Measurements from ENCODE around the gene DNAH2.

The DNAH2 gene

GRCh38 chr17:7721612-7722011 lies 4.1 kb downstream of the DNAH2 start:
- DNase-seq (ENCODE audit: low read depth in 1 of 2, low spot score in 1 of 2): no peak

DNA sequence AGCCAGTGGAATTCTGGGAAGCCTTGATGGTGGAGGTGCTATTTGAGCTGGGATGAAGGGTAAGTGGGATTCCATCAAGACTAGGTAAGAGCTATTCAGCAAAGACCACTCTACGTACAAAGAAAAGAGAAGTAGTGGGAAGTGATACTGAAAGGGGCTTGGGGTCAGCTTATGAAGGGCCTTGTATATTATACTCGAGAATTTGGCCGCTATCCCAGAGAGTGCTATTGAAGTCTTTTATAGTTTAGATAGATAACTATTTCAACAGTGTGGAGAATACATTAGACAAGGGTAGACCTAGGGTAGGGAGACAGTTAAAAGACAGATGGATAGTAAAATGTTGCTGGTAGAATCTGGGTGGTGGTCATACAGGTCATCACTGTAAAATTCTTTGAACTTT lies 10.3 kb downstream of the DNAH2 start:
- no peak for DNase-seq (ENCODE audit: low read depth in 1 of 2, low spot score in 1 of 2)

GRCh38 chr17:7729816-7730215 lies 12.3 kb downstream of the DNAH2 start:
- DNase-seq (ENCODE audit: low read depth in 1 of 2, low spot score in 1 of 2): no peak

DNA sequence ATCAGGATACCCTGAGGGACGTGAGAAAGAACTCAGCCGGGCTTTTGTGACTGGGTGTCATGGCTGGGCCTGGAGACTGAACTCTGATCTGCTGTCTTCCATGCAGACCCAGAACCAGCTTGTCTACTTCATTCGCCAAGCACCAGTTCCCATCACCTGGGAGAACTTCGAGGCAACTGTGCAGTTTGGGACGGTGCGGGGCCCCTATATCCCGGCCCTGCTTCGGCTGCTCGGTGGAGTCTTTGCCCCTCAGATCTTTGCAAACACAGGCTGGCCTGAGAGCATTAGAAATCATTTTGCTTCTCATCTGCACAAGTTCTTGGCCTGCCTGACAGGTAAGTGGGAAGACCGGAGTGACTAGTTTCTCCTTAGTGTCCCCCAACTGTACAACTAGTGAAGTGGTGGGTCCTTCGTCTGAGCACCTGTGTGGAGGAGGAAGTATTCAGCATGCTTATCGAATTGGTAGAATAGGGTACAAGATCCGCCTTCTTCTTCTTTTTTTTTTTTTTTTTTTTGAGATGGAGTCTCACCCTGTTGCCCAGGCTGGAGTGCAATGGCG lies 15.5 kb downstream of the DNAH2 start:
- no peak for DNase-seq (ENCODE audit: low read depth in 1 of 2, low spot score in 1 of 2)

DNA sequence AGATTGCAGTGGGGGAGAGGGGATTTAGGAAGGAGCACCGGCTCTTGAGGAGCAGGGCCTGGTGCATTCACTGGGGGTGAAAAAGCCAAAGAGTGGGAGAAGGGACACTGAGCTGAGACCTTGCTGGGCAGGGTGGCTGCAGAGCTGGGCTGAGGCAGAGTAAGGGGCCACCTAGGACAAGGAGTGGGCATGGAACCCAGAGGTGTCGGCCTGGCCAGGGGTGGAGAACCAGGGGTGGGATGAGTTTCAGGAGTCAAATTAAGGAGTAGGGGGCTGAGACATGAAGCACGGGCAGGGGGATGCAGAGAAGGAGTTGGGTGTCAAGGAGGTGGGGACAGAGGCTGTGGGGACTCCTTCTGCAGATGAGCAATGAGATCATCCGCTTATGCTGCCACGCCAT lies 20.1 kb downstream of the DNAH2 start:
- no peak for DNase-seq (ENCODE audit: low read depth in 1 of 2, low spot score in 1 of 2)

GRCh38 chr17:7739746-7740145 lies 22.2 kb downstream of the DNAH2 start:
- DNase-seq (ENCODE audit: low read depth in 1 of 2, low spot score in 1 of 2): no peak

DNA sequence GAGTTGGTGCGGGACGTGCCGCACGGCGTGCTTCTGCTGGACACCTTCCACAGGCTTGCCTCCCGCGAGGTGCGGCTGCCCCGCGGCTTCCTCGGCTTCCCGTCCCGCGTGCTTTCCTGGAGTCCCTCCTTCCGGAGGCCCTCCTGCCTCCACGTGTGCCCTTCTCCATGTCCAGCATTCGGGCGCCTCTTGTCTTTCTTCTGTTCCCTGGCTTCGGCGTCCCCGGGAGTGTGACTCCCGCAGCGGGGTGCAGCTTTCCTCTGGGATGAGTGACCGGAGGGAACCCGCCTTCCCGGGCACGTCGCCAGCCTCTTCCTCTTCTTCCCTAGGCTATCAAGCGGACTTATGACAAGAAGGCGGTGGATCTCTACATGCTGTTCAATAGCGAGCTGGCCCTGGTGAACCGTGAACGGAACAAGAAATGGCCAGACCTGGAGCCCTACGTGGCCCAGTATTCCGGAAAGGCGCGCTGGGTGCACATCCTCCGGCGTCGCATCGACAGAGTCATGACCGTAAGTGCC lies 23.0 kb downstream of the DNAH2 start:
- no peak for DNase-seq (ENCODE audit: low read depth in 1 of 2, low spot score in 1 of 2)

DNA sequence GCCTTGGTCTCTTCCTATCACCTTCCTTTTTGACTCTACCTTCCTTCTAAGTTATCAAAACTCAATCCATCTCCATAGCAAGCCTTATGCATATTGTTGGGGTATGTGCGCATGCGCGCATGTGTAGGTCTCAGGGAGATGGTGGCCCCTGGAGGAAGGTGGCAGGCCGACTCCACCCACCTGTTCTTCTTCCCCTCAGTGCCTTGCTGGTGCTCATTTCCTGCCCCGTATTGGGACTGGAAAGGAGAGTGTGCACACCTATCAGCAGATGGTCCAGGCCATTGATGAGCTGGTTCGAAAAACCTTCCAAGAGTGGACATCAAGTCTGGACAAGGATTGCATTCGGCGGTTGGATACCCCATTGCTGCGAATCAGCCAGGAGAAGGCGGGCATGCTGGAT lies 25.2 kb downstream of the DNAH2 start:
- DNase-seq (ENCODE audit: low read depth in 1 of 2, low spot score in 1 of 2): no peak

DNA sequence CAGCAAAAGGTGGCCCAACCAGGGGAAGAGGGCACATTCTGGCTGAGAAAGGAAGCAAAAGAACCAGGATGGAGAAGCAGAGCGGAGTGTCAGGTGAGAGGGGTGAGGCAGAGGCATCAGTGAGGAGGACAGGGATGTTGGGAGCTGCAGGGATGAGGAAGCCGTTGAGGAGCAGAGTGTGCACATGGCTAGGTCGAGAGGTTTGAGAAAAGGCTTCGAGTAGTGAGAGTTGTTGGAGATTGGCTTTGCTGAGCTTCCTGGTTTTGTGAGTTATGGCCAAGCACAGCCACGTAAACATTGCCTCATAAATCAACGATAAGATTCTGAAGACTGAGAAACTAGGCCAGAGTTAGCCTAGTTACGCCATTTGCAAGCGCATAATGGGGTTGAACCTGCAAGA lies 26.9 kb downstream of the DNAH2 start:
- no peak for DNase-seq (ENCODE audit: low read depth in 1 of 2, low spot score in 1 of 2)

- DNase-seq (ENCODE audit: low read depth in 1 of 2, low spot score in 1 of 2): no peak
Measured at GRCh38 chr17:7745748-7746470, 28.4 kb downstream of the DNAH2 start.

GRCh38 chr17:7747635-7748071 lies 30.1 kb downstream of the DNAH2 start:
- DNase-seq (ENCODE audit: low read depth in 1 of 2, low spot score in 1 of 2): no peak

- no peak for DNase-seq (ENCODE audit: low read depth in 1 of 2, low spot score in 1 of 2)
Measured at GRCh38 chr17:7748076-7748775, 30.7 kb downstream of the DNAH2 start.

- DNase-seq (ENCODE audit: low read depth in 1 of 2, low spot score in 1 of 2): no peak
Measured at GRCh38 chr17:7750321-7750821, 32.8 kb downstream of the DNAH2 start.

GRCh38 chr17:7754656-7755055 lies 37.1 kb downstream of the DNAH2 start:
- no peak for DNase-seq (ENCODE audit: low read depth in 1 of 2, low spot score in 1 of 2)

DNA sequence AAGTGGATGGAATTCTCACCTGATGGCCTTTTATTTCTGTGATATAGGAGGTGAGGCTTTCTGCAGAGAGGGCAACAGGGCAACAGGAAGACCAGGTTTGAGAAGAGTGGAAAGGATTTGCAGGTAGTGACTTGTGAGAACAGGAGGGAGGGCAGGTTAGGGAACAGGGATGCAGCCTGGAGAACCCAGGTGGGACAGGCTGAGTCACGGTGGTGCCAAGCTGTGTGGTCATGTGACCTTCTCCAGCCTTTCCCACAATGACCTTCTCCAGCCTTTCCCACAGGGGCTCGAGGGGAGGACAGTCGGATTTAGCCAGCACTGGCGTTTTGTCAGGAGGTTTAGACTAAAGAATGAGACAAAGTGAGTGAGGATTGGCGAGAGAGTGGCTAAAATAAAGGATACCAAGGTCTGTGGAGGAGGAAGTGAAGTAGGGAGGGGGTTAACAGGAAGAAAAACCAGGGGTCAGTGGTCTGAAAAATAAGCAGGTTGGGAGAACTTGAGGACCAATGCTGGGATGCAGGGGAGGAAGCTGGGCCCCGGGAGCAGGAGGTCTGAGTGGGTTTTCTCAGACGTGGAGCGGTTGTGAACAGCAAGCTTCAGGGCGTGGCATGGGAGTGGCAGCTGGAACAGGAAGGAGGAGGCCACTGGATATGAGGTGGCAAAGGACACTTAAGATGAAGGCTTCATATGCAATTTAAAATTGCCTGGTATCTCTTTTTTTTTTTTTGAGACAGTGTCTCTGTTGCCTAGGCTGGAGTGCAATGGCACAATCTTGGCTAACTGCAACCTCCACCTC lies 37.7 kb downstream of the DNAH2 start:
- no peak for DNase-seq (ENCODE audit: low read depth in 1 of 2, low spot score in 1 of 2)

DNA sequence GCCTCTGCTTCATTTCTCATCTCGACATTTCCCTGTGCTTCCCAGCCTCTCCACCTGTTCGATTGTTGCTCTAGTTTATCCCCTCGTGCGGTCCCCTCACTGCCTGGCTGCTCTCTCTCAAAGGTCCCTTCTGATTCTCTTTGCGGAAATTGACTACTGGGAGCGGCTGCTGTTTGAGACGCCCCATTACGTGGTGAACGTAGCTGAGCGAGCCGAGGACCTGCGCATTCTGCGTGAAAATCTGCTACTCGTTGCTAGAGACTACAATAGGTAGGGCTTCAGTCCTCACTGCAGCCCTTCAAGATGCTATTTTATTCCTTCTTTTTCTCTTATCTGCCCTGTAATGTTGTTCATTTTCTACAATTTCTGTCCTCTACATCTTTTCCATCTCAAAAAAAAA lies 39.4 kb downstream of the DNAH2 start:
- DNase-seq (ENCODE audit: low read depth in 1 of 2, low spot score in 1 of 2): no peak

GRCh38 chr17:7763919-7764318 lies 46.4 kb downstream of the DNAH2 start:
- DNase-seq (ENCODE audit: low read depth in 1 of 2, low spot score in 1 of 2): no peak

- no peak for DNase-seq (ENCODE audit: low read depth in 1 of 2, low spot score in 1 of 2)
Measured at GRCh38 chr17:7767004-7767403, 49.5 kb downstream of the DNAH2 start.

- DNase-seq (ENCODE audit: low read depth in 1 of 2, low spot score in 1 of 2): no peak
Measured at GRCh38 chr17:7767405-7768021, 50.0 kb downstream of the DNAH2 start.

GRCh38 chr17:7769854-7770253 lies 52.3 kb downstream of the DNAH2 start:
- DNase-seq (ENCODE audit: low read depth in 1 of 2, low spot score in 1 of 2): no peak

DNA sequence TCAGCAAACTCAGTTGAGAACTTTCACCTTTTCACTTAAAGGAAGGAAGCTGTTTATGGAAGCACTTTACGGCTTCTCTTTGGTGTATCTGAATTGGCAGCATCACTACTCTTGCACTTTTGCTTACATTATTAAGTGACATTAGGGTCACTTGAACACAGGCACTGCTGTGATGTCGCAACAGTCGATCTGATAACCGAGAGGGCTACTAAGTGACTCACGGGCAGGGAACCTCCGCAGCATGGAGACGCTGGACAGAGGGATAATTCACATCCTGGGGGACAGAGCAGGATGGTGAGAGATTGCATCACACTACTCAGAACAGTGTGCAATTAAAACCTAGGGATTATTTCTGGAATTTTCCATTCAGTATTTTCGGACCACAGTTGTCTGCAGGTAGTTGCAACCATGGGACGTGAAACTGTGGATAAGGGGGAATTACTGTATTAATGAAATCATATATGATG lies 56.5 kb downstream of the DNAH2 start:
- no peak for DNase-seq (ENCODE audit: low read depth in 1 of 2, low spot score in 1 of 2)

Data from activated T-helper 1 cell treated with anti-CD3 and anti-CD28 coated beads, Interleukin-2, amount 50 U/mL, for 16 hours (primary cell).